ENCODE results near the gene CHST3.

DNA sequence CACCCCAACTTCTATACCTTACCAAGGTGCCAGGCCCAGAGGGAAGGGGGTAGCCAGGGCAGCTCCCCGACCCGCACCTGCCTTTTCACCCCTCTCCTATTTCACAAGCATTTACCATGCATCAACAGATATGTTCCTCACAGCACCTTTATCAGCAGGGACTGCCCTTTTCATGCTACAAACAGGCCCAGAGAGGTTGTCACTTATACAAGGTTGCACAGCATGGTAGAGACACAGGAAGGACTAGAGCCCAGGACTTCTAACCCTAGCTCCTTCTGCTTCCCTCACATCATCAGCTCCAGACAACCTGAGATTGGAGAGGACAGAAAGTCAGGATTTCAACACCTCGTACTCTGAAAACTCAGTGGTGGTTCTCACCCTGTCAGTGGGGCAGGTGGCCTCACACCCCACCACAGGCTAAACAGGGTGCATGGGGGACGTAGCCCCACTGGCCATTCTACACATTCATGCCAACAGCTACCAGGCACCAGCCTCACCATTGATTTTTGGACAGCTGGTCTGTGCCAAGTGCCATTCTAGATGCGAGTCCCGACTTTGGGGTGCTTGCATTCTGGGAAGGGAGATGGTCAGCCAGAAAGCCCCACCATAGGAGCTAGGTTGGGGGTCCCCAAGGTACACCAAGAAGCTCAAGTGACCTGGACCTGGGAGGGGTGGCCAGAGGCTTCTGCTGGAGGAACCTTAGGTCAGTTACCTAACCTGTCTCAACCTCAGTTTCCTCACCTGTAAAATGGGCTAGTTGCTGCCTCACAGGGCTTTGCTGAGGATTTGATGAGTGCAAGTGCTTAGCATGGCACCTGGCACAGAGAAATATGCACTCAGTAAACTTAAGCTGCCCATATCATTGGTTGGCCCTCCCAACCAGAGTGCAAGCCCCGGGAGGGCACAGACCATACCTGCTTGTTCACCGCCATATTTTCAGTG, 38.4 kb downstream of the CHST3 start:
- TF ChIP-seq POLR2A (IDR thresholded peaks at IDR 0.05; ENCODE audit: low read depth, low read length) (no peak), TAF1 (IDR thresholded peaks at IDR 0.05; ENCODE audit: low read depth, low read length) (no peak), SPI1 (IDR thresholded peaks at IDR 0.05; ENCODE audit: low read depth, low read length) (no peak)
